Keratinocyte (primary cell): ENCODE data around the gene FOXA1. TPM values are rescaled to one million over a fixed set of nuclear protein-coding genes. Genes with fewer than 3 reads are reported as not detected.

Experiments
- DNase-seq: peaks from one replicate; pipeline ENCODE4 v3.0.0-alpha.2; 2011; ENCODE audit warnings: low read depth, missing footprints, low spot score
- FAIRE-seq: peaks from 2 replicates; lab custom pipeline; 2011; peaks lifted over from hg19 to GRCh38; lab: Jason Lieb, UNC
- H2AFZ ChIP-seq: 2 replicates; pipeline ENCODE4 v1.6.0; 2012; ENCODE audit warnings: low read length, control low read depth, inconsistent platforms; ENCODE audit not compliant: control insufficient read depth
- H3K27ac ChIP-seq: 2 replicates; pipeline ENCODE4 v1.5.1; 2011; ENCODE audit warnings: low read length; ENCODE audit not compliant: control insufficient read depth, insufficient read depth
- H3K27me3 ChIP-seq: 3 replicates; pipeline ENCODE4 v1.6.0; 2011; ENCODE audit warnings: low read length; ENCODE audit not compliant: control insufficient read depth, insufficient read depth; ENCODE audit errors: extremely low read depth
- H3K36me3 ChIP-seq, 2 experiments: 2 replicates in 1 of 2; 3 replicates in 1 of 2; pipeline ENCODE4 v1.5.1; 2011; ENCODE audit warnings: low read length in 2 of 2, mild to moderate bottlenecking in 1 of 2; ENCODE audit not compliant: control insufficient read depth in 2 of 2, insufficient read depth in 2 of 2; ENCODE audit errors: extremely low read depth in 1 of 2
- H3K4me1 ChIP-seq: 3 replicates; pipeline ENCODE4 v1.5.1; 2011; ENCODE audit warnings: low read length; ENCODE audit not compliant: control insufficient read depth, insufficient read depth; ENCODE audit errors: extremely low read depth
- H3K4me2 ChIP-seq: 3 replicates; pipeline ENCODE4 v1.6.0; 2011; ENCODE audit warnings: low read depth, low read length; ENCODE audit not compliant: control insufficient read depth, insufficient read depth; ENCODE audit errors: extremely low read depth
- H3K4me3 ChIP-seq, 3 experiments: fragments of 200-600 bp in 1 of 3; sonication (generic) in 1 of 3; 2 replicates in 2 of 3; 3 replicates in 1 of 3; pipeline ENCODE4 v1.5.1; 2011 to 2016; ENCODE audit warnings: low read length in 3 of 3, mild to moderate bottlenecking in 3 of 3, control low read depth in 2 of 3, inconsistent platforms in 1 of 3, low read depth in 1 of 3, mixed read lengths in 1 of 3, mixed run types in 1 of 3, moderate library complexity in 1 of 3; ENCODE audit not compliant: control insufficient read depth in 2 of 3, insufficient read depth in 2 of 3; ENCODE audit errors: extremely low read depth in 1 of 3
- H3K79me2 ChIP-seq: 2 replicates; pipeline ENCODE4 v1.6.0; 2012; ENCODE audit warnings: low read length; ENCODE audit not compliant: control insufficient read depth, insufficient read depth
- H3K9ac ChIP-seq: 3 replicates; pipeline ENCODE4 v1.6.0; 2011; ENCODE audit warnings: low read length; ENCODE audit not compliant: control insufficient read depth, insufficient read depth; ENCODE audit errors: extremely low read depth
- H3K9me1 ChIP-seq: 3 replicates; pipeline ENCODE4 v1.6.0; 2011; ENCODE audit warnings: low read length; ENCODE audit not compliant: control insufficient read depth, insufficient read depth; ENCODE audit errors: extremely low read depth
- H3K9me3 ChIP-seq: 2 replicates; pipeline ENCODE4 v1.5.1; 2012; ENCODE audit warnings: low read depth, low read length; ENCODE audit not compliant: control insufficient read depth
- H4K20me1 ChIP-seq: 3 replicates; pipeline ENCODE4 v1.6.0; 2011; ENCODE audit warnings: low read length; ENCODE audit not compliant: control insufficient read depth, insufficient read depth; ENCODE audit errors: extremely low read depth
- CTCF ChIP-seq, 3 experiments: IDR thresholded peaks in 1 of 3; conservative IDR thresholded peaks in 1 of 3; optimal IDR thresholded peaks in 1 of 3; 2 replicates in 2 of 3; 3 replicates in 1 of 3; pipeline versions ENCODE3 to v1.5.1; 2011; ENCODE audit warnings: low read length in 3 of 3, mild to moderate bottlenecking in 3 of 3, moderate library complexity in 2 of 3, control low read depth in 1 of 3, inconsistent platforms in 1 of 3; ENCODE audit not compliant: insufficient read depth in 2 of 3; ENCODE audit errors: extremely low read depth in 1 of 3
- EZH2 ChIP-seq: IDR thresholded peaks from one replicate; pipeline ENCODE4 v1.6.1; 2012; ENCODE audit warnings: inconsistent platforms, mild to moderate bottlenecking, low read length, moderate library complexity
- dilution Hi-C: fragments of 300-500 bp; cut with MboI; formaldehyde crosslinking; loops from one replicate; pipeline ENCODE4 v1.7.0; 2020; ENCODE audit warnings: low sequenced_read_pairs; ENCODE audit not compliant: extremely low pct_ligation_motif_present
- polyA plus RNA-seq, 5 experiments: library from polyadenylated mRNA; depleted of rRNA in 3 of 5; stranded (reverse) in 3 of 5; stranded (forward) in 1 of 5; unstranded in 1 of 5; fragments of >200 nt; gene quantifications; 1 replicate in 1 of 5; 2 replicates in 3 of 5; 3 replicates in 1 of 5; pipeline versions ENCODE4 v1.2.1 to v1.2.3, GENCODE V29; 2011 to 2012; ENCODE audit warnings: missing spikeins in 2 of 5, low read depth in 1 of 5, low replicate concordance in 1 of 5

FOXA1 gene
- polyA plus RNA-seq, 1 donor (not counting 4 experiments of a cell fraction or from before 2014, with no cell fraction given) = 0.85 TPM

GRCh38 chr14:37625597-37626595 lies 30.8 kb upstream of the FOXA1 start:
- dilution Hi-C loops = no loop called here
- DNase-seq (no peak), FAIRE-seq (no peak)

GRCh38 chr14:37623971-37624370 lies 28.9 kb upstream of the FOXA1 start:
- FAIRE-seq = peak; percentile 79
- H3K4me3 ChIP-seq = peak overlapping the region in 2 of 3 experiments; percentile 7 to 37
- DNase-seq = peak; percentile 44
- H3K27ac ChIP-seq = peak overlapping the region; percentile 87
- dilution Hi-C loops = no loop called here
- H3K9me3 ChIP-seq = no peaks in the 10 kb centered on the region
- peaks cover 21% of the 10 kb centered on the region for H3K4me1 ChIP-seq
- no peaks in the 10 kb centered on the region for H3K36me3 ChIP-seq
- TF ChIP-seq EZH2 (no peak), CTCF (optimal IDR thresholded peaks at IDR 0.05 in 1 of 3, IDR thresholded peaks at IDR 0.05 in 1 of 3, conservative IDR thresholded peaks at IDR 0.05 in 1 of 3; ENCODE audit: extremely low read depth in 1 of 3, insufficient read depth in 2 of 3, low read length in 3 of 3) (no peak)
- H3K4me2 ChIP-seq = peak overlapping the region; percentile 83
- H3K9me1 ChIP-seq = no peaks in the 10 kb centered on the region
- peak overlapping the region; percentile 50 for H3K9ac ChIP-seq
- peak overlapping the region; percentile 30 for H2AFZ ChIP-seq
- no peaks in the 10 kb centered on the region for H4K20me1 ChIP-seq
- H3K79me2 ChIP-seq = no peaks in the 10 kb centered on the region
- H3K27me3 ChIP-seq = no peaks in the 10 kb centered on the region

More at GRCh38 chr14:37625597-37626595, 30.8 kb upstream of the FOXA1 start:
- no peaks in the 10 kb centered on the region for H3K9me1 ChIP-seq
- H3K4me3 ChIP-seq = no peak overlapping the region
- no peaks in the 10 kb centered on the region for H3K9me3 ChIP-seq
- H3K79me2 ChIP-seq = no peaks in the 10 kb centered on the region
- H3K4me1 ChIP-seq = peaks cover 21% of the 10 kb centered on the region
- no peaks in the 10 kb centered on the region for H3K27me3 ChIP-seq
- no peak overlapping the region for H3K4me2 ChIP-seq
- no peaks in the 10 kb centered on the region for H3K36me3 ChIP-seq
- no peaks in the 10 kb centered on the region for H4K20me1 ChIP-seq
- no peak for TF ChIP-seq CTCF (optimal IDR thresholded peaks at IDR 0.05 in 1 of 3, IDR thresholded peaks at IDR 0.05 in 1 of 3, conservative IDR thresholded peaks at IDR 0.05 in 1 of 3; ENCODE audit: extremely low read depth in 1 of 3, insufficient read depth in 2 of 3, low read length in 3 of 3)
- no peak for TF ChIP-seq EZH2
- H3K9ac ChIP-seq = no peak overlapping the region
- no peak overlapping the region for H3K27ac ChIP-seq
- no peak overlapping the region for H2AFZ ChIP-seq
